ENCODE results near the gene PPFIA2. TPM values are rescaled to one million over a fixed set of nuclear protein-coding genes. Genes with fewer than 3 reads are reported as not detected.

PPFIA2 gene
- total RNA-seq, 4 donors from 2014 or later: 5.4 to 19.5 (median 18.5) TPM; not detected in 1

GRCh38 chr12:81633127-81633526 lies 126.0 kb downstream of the PPFIA2 start:
- Histone ChIP-seq H3K36me3 (no peaks in the 10 kb centered on the region), H3K9me3 (no peaks in the 10 kb centered on the region), H3K27ac (no peak overlapping the region), H3K4me3 (no peak overlapping the region), H3K27me3 (no peaks in the 10 kb centered on the region), H3K4me1 (no peaks in the 10 kb centered on the region)
- DNase-seq: no peak
- intact Hi-C loops (cut with DNase I; ENCODE audit: low total_unique reads): no loop called here
- TF ChIP-seq POLR2A (IDR thresholded peaks at IDR 0.05): no peak
- no peak for TF ChIP-seq CTCF (IDR thresholded peaks at IDR 0.05)

- no peaks in the 10 kb centered on the region for H3K27me3 ChIP-seq
- no peak overlapping the region for H3K27ac ChIP-seq
- intact Hi-C loops (cut with DNase I; ENCODE audit: low total_unique reads): no loop called here
- TF ChIP-seq POLR2A (IDR thresholded peaks at IDR 0.05) (no peak), CTCF (IDR thresholded peaks at IDR 0.05) (peak; percentile 37 to 49 (median 44))
- H3K4me1 ChIP-seq: no peaks in the 10 kb centered on the region
- no peak overlapping the region for H3K4me3 ChIP-seq
- H3K36me3 ChIP-seq: no peaks in the 10 kb centered on the region
- H3K9me3 ChIP-seq: no peaks in the 10 kb centered on the region
- no peak for DNase-seq
Observed at GRCh38 chr12:81627336-81628189, 131.6 kb downstream of the PPFIA2 start.

- no peaks in the 10 kb centered on the region for H3K4me1 ChIP-seq
- DNase-seq: no peak
- TF ChIP-seq CTCF (IDR thresholded peaks at IDR 0.05): no peak
- H3K9me3 ChIP-seq: no peaks in the 10 kb centered on the region
- no peak overlapping the region for H3K27ac ChIP-seq
- H3K36me3 ChIP-seq: no peaks in the 10 kb centered on the region
- intact Hi-C loops (cut with DNase I; ENCODE audit: low total_unique reads): no loop called here
- H3K4me3 ChIP-seq: no peak overlapping the region
- no peaks in the 10 kb centered on the region for H3K27me3 ChIP-seq
Observed at GRCh38 chr12:81626406-81626805, 132.7 kb downstream of the PPFIA2 start.

- intact Hi-C loops (cut with DNase I; ENCODE audit: low total_unique reads): no loop called here
- TF ChIP-seq CTCF (IDR thresholded peaks at IDR 0.05) (no peak), POLR2A (IDR thresholded peaks at IDR 0.05) (no peak)
- Histone ChIP-seq H3K36me3 (no peaks in the 10 kb centered on the region), H3K4me3 (no peak overlapping the region), H3K27me3 (no peaks in the 10 kb centered on the region), H3K4me1 (no peaks in the 10 kb centered on the region), H3K9me3 (no peaks in the 10 kb centered on the region), H3K27ac (no peak overlapping the region)
- DNase-seq: no peak
Observed at GRCh38 chr12:81617915-81618314, 141.2 kb downstream of the PPFIA2 start.

GRCh38 chr12:81615026-81615588 lies 144.0 kb downstream of the PPFIA2 start:
- Histone ChIP-seq H3K27me3 (no peaks in the 10 kb centered on the region), H3K27ac (no peak overlapping the region), H3K4me1 (no peaks in the 10 kb centered on the region), H3K9me3 (no peaks in the 10 kb centered on the region), H3K36me3 (no peaks in the 10 kb centered on the region), H3K4me3 (no peak overlapping the region)
- TF ChIP-seq POLR2A (IDR thresholded peaks at IDR 0.05) (no peak), CTCF (IDR thresholded peaks at IDR 0.05) (no peak)
- DNase-seq: no peak
- intact Hi-C loops (cut with DNase I; ENCODE audit: low total_unique reads): no loop called here
